Measurements from ENCODE around the gene AKIRIN1.
"Not testable (repeated sequence)": the region's sequence is repeated elsewhere in the genome, so short reads cannot be mapped to it uniquely, and the experiment has no call there.

AKIRIN1 gene

DNA sequence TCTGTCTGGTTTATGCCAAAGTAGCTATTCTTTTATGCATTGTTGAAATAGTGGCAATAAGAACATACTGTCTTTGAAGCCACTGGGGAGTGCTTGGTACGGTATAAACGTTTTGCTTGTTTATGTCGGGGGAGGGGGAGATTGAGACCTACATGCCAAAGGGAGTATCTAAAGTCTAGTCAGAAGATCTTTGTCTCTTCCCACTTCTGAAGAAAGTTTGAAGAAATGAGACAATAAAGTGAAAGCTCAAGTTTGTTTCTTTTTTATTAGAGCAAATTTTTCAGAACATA lies 6.8 kb downstream of the AKIRIN1 start:
- TF ChIP-seq, protein P1, sequence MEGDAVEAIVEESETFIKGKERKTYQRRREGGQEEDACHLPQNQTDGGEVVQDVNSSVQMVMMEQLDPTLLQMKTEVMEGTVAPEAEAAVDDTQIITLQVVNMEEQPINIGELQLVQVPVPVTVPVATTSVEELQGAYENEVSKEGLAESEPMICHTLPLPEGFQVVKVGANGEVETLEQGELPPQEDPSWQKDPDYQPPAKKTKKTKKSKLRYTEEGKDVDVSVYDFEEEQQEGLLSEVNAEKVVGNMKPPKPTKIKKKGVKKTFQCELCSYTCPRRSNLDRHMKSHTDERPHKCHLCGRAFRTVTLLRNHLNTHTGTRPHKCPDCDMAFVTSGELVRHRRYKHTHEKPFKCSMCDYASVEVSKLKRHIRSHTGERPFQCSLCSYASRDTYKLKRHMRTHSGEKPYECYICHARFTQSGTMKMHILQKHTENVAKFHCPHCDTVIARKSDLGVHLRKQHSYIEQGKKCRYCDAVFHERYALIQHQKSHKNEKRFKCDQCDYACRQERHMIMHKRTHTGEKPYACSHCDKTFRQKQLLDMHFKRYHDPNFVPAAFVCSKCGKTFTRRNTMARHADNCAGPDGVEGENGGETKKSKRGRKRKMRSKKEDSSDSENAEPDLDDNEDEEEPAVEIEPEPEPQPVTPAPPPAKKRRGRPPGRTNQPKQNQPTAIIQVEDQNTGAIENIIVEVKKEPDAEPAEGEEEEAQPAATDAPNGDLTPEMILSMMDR (IDR thresholded peaks at IDR 0.05; ENCODE audit: low read length, missing control alignments), result no peak
- DNase-seq (ENCODE audit: low read depth), result no peak
- no peak overlapping the region for H3K4me3 ChIP-seq (replicated peaks; ENCODE audit: low read depth, low read length)

GRCh38 chr1:39001516-39002421 lies 10.7 kb downstream of the AKIRIN1 start:
- TF ChIP-seq, protein P1 (IDR thresholded peaks at IDR 0.05; ENCODE audit: low read length, missing control alignments), result no peak
- DNase-seq (ENCODE audit: low read depth), result no peak
- no peak overlapping the region for H3K4me3 ChIP-seq (replicated peaks; ENCODE audit: low read depth, low read length)

DNA sequence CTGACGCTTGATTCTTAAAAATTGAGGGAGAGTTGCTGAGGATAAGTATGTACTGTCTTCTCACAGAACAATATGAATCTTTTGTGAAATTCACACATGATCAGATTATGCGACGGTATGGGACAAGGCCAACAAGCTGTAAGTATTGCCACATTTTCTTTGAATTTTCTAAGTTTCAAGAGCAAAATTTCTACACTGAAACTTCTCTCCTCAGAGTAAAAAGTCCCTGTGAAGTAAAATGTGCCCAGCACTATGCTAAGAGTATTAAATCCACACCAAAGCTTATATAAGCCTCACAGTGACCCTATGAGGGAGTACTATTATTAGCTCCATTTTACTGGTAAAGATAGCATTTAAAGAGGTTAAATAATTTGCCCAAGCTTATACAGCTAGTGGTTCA lies 12.2 kb downstream of the AKIRIN1 start:
- H3K4me3 ChIP-seq (replicated peaks; ENCODE audit: low read depth, low read length), result no peak overlapping the region
- DNase-seq (ENCODE audit: low read depth), result peak; percentile 23
- TF ChIP-seq, protein P1 (IDR thresholded peaks at IDR 0.05; ENCODE audit: low read length, missing control alignments), result no peak

DNA sequence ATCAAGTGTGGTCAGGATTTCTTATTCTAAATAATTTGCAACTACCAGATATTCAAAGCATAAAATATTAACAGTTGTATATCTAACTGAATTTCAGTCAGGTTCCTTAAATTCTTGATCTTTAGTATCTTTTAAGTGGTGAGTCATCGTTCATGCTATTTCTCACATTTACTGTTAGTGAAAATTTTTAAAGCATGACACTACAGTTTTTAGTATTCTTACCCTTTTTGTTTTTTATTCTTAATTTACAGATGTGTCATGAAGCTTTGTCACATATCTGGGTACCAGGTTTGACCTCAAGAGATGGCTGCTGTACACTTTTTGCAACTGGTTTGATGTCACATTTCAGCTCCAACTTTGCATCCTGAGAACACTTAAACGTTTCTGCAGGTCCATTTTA lies 12.7 kb downstream of the AKIRIN1 start:
- TF ChIP-seq, protein P1 (IDR thresholded peaks at IDR 0.05; ENCODE audit: low read length, missing control alignments), result no peak
- H3K4me3 ChIP-seq (replicated peaks; ENCODE audit: low read depth, low read length), result no peak overlapping the region
- DNase-seq (ENCODE audit: low read depth), result no peak

DNA sequence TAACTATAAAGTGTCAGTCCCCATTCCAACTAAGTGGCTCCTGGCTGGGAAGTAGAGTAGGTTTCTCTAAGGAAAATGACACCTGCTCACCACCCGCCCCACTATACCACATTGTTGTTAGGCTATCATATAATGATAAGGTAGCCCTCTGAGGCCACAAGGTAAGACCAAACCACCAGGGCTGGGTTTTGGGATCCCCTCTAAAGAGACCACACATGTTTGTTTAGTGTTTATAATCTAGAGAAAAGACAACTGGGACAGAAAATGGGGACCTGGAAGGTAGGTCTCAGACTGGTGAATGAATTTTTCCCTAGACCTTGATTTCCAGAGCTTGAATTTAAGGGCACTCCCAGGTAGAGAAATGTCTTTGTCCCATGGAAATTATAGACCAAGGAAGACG lies 15.2 kb downstream of the AKIRIN1 start:
- H3K4me3 ChIP-seq (replicated peaks; ENCODE audit: low read depth, low read length), result no peak overlapping the region
- DNase-seq (ENCODE audit: low read depth), result no peak

DNA sequence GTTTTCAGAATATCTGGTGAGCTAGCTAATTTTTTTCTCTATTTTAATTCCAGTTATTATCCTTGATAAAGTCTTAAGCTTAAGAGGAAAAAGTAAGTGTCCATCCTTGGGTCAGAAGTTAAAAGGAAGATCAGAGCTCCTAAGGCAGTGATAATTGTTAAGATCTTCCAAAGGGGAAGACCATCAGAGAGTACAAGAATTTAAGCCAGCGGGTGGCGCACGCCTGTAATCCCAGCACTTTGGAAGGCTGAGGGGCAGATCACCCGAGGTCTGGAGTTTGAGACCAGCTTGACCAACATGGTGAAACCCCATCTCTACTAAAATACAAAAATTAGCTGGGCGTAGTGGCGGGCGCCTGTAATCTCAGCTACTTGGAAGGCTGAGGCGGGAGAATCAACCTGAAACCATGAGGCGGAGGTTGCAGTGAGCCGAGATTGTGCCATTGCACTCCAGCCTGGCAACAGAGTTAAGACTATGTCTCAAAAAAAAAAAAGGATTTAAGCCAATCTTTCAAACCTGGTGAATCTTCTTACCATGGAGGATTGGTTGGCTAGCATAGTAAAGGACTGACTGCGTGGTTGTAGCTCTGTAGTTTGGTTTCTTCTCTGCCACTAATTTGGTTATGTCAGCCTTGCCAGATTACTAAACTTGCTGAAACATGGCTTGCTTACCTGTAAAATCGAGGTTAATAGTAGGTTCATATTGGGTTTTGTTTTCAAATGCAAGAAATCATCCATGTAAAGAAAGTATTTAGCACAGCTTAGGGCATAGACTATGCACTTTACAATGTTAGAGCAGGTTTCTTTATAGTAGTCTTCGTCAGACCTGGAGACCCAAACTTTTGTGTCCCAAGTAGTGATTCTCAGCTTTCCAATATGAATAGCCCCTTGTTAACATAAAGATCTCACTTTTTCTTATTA lies 15.9 kb downstream of the AKIRIN1 start:
- DNase-seq (ENCODE audit: low read depth), result no peak
- TF ChIP-seq, protein P1 (IDR thresholded peaks at IDR 0.05; ENCODE audit: low read length, missing control alignments), result no peak
- no peak overlapping the region for H3K4me3 ChIP-seq (replicated peaks; ENCODE audit: low read depth, low read length)

More for the DNA sequence above, 15.2 kb downstream of the AKIRIN1 start:
- TF ChIP-seq, protein P1 (IDR thresholded peaks at IDR 0.05; ENCODE audit: low read length, missing control alignments), result no peak

DNA sequence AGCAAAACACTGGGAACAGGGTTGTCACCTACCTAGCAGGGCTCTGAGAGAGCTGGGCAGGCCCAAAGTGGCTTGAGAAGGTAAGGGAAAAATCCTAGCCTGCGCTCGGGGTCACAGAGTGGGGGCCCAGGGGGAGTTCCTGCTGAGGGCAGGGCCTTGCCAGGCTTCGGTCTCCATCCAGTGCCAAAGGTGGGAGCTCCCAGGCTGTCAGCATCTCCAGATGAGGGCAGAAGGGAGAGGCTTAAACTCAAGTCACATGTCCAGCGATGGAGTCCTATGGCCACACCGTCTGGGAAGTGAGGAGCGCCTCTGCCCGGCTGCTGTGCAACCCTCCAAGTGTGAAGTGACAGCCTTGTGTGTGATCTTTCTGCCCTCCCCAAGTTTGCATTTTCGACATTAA lies 23.9 kb downstream of the AKIRIN1 start:
- H3K4me3 ChIP-seq (replicated peaks; ENCODE audit: low read depth, low read length); DNase-seq (ENCODE audit: low read depth): not testable (repeated sequence)
